DND-41 (cell line): ENCODE data around the gene SHFL.

Experiments
- ATAC-seq: fragments of 200-7000 bp; cut with Tn5 transposase; 3 replicates; pipeline ENCODE4 v1.9.1; 2021; ENCODE audit warnings: low read depth; ENCODE audit not compliant: insufficient read depth
- DNase-seq: peaks from one replicate; pipeline ENCODE4 v3.0.0-alpha.2; 2020
- H2AFZ ChIP-seq: 2 replicates; pipeline ENCODE4 v1.6.0; 2012; ENCODE audit warnings: low read depth, low read length
- H3K27ac ChIP-seq: 2 replicates; pipeline ENCODE4 v1.5.1; 2012; ENCODE audit warnings: low read length, inconsistent platforms
- H3K27me3 ChIP-seq: fragments of 200-600 bp; sonication (generic); 2 replicates; pipeline ENCODE4 v1.6.0; 2012; ENCODE audit warnings: low read length, mild to moderate bottlenecking, inconsistent platforms; ENCODE audit not compliant: insufficient read depth, poor library complexity
- H3K36me3 ChIP-seq: 2 replicates; pipeline ENCODE4 v1.5.1; 2012; ENCODE audit warnings: low read length, inconsistent platforms; ENCODE audit not compliant: insufficient read depth
- H3K4me1 ChIP-seq: 2 replicates; pipeline ENCODE4 v1.5.1; 2012; ENCODE audit warnings: mild to moderate bottlenecking, low read length; ENCODE audit not compliant: insufficient read depth
- H3K4me2 ChIP-seq: 2 replicates; pipeline ENCODE4 v1.6.0; 2012; ENCODE audit warnings: mild to moderate bottlenecking, moderate library complexity, low read length, inconsistent platforms; ENCODE audit not compliant: insufficient read depth
- H3K4me3 ChIP-seq, 2 experiments: fragments of 200-600 bp in 1 of 2; shearing (Covaris generic) in 1 of 2; 2 replicates each; pipeline ENCODE4 v1.5.1; 2012 to 2016; ENCODE audit warnings: inconsistent platforms in 2 of 2, low read length in 2 of 2, mild to moderate bottlenecking in 2 of 2, low read depth in 1 of 2, moderate library complexity in 1 of 2
- H3K79me2 ChIP-seq: 2 replicates; pipeline ENCODE4 v1.6.0; 2012; ENCODE audit warnings: low read length, inconsistent platforms; ENCODE audit not compliant: insufficient read depth
- H3K9ac ChIP-seq: 2 replicates; pipeline ENCODE4 v1.6.0; 2012; ENCODE audit warnings: low read depth, mild to moderate bottlenecking, inconsistent platforms, low read length, moderate library complexity
- H3K9me3 ChIP-seq: 2 replicates; pipeline ENCODE4 v1.5.1; 2012; ENCODE audit warnings: low read length, moderate library complexity, mild to moderate bottlenecking, inconsistent platforms; ENCODE audit not compliant: insufficient read depth, severe bottlenecking
- H4K20me1 ChIP-seq: 2 replicates; pipeline ENCODE4 v1.6.0; 2012; ENCODE audit warnings: low read length; ENCODE audit not compliant: insufficient read depth
- EZH2 ChIP-seq: IDR thresholded peaks from 3 replicates; pipeline ENCODE4 v1.6.1; 2012; ENCODE audit warnings: borderline replicate concordance, low read depth, mild to moderate bottlenecking, moderate library complexity, low read length, inconsistent platforms; ENCODE audit not compliant: severe bottlenecking
- TF ChIP-seq, protein P1 (sequence below): IDR thresholded peaks from 2 replicates; pipeline ENCODE4 v1.5.1; 2012; ENCODE audit warnings: borderline replicate concordance, low read length, moderate library complexity, mild to moderate bottlenecking; ENCODE audit not compliant: poor library complexity, severe bottlenecking; ENCODE audit errors: extremely low read depth

Gene SHFL

DNA sequence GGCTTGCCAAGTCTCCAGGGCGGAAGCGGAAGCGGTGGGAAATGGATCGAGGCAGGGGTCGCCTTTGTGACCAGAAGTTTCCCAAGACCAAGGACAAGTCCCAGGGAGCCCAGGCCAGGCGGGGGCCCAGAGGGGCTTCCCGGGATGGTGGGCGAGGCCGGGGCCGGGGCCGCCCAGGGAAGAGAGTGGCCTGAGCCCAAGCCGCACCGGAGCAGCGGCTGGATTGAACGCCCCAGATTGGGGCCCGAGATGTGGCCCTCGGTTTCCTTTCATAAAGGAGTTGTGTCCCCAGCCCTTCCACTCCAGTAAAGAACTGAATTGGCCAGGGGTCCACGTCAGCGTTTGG is 24.8 kb downstream of the SHFL start:
- no peak for DNase-seq
- no peak for ATAC-seq
- H4K20me1 ChIP-seq: peaks cover 81% of the 10 kb centered on the region
- no peak overlapping the region for H3K9ac ChIP-seq
- H3K9me3 ChIP-seq: no peaks in the 10 kb centered on the region
- peaks cover 79% of the 10 kb centered on the region for H3K36me3 ChIP-seq
- TF ChIP-seq EZH2: no peak
- TF ChIP-seq, protein P1, sequence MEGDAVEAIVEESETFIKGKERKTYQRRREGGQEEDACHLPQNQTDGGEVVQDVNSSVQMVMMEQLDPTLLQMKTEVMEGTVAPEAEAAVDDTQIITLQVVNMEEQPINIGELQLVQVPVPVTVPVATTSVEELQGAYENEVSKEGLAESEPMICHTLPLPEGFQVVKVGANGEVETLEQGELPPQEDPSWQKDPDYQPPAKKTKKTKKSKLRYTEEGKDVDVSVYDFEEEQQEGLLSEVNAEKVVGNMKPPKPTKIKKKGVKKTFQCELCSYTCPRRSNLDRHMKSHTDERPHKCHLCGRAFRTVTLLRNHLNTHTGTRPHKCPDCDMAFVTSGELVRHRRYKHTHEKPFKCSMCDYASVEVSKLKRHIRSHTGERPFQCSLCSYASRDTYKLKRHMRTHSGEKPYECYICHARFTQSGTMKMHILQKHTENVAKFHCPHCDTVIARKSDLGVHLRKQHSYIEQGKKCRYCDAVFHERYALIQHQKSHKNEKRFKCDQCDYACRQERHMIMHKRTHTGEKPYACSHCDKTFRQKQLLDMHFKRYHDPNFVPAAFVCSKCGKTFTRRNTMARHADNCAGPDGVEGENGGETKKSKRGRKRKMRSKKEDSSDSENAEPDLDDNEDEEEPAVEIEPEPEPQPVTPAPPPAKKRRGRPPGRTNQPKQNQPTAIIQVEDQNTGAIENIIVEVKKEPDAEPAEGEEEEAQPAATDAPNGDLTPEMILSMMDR: no peak
- no peak overlapping the region for H2AFZ ChIP-seq
- peaks cover 35% of the 10 kb centered on the region for H3K79me2 ChIP-seq
- no peak overlapping the region for H3K27ac ChIP-seq
- no peaks in the 10 kb centered on the region for H3K27me3 ChIP-seq
- H3K4me3 ChIP-seq: no peak overlapping the region
- no peak overlapping the region for H3K4me2 ChIP-seq
- H3K4me1 ChIP-seq: peaks cover 19% of the 10 kb centered on the region

GRCh38 chr19:10111405-10111811 is 25.3 kb downstream of the SHFL start, which contains the start of gene P2RY11:
TSS of gene P2RY11 (plus strand) at chr19:10111693. CDS start at chr19:10111722, 29 bp downstream.
- ATAC-seq (no peak), DNase-seq (no peak)
- no peak within 1 kb of the TSS for H3K9ac ChIP-seq
- H3K36me3 ChIP-seq: peaks cover 83% of the 10 kb centered on the region
- H3K4me3 ChIP-seq: no peak within 1 kb of the TSS
- H3K4me1 ChIP-seq: peaks cover 18% of the 10 kb centered on the region
- no peaks in the 10 kb centered on the region for H3K9me3 ChIP-seq
- H2AFZ ChIP-seq: no peak within 1 kb of the TSS
- no peak within 1 kb of the TSS for H3K27ac ChIP-seq
- peaks cover 85% of the 10 kb centered on the region for H4K20me1 ChIP-seq
- no peaks in the 10 kb centered on the region for H3K27me3 ChIP-seq
- H3K4me2 ChIP-seq: no peak within 1 kb of the TSS
- H3K79me2 ChIP-seq: peaks cover 32% of the 10 kb centered on the region
- TF ChIP-seq, protein P1: no peak
- no peak for TF ChIP-seq EZH2

DNA sequence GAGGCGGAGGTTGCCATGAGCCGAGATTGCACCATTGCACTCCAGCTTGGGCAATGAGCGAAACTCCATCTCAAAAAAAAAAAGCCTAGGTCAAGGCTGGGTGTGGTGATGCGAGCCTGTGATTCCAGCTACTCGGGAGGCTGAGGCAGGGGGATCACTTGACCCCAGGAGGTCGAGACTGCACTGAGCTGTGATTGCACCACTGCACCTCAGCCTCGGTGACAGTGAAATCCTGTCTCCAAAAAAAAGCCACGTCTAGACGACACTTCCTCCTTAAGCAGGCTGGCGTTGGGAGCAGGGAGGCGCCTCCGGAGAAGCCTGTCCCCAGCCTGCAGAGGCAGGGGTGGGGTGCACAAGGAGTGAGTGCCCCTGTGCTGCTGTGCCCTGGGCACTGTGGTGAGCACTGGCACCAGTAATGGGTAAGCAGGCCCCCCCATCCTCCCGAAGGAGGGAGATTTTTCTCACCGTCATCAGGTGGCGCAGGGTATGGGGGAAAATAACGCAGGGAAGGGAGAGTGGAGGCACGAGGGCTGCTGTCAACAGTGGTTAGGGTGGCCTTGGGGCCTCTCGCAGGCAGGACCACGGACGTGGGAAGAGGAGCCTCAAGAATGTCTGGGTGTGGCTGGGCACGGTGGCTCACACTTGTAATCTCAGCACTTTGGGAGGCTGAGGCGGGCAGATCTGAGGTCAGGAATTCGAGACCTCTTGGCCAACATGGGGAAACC is 26.1 kb downstream of the SHFL start:
- Histone ChIP-seq H3K27me3 (no peaks in the 10 kb centered on the region), H2AFZ (no peak overlapping the region), H4K20me1 (peaks cover 92% of the 10 kb centered on the region), H3K4me1 (peaks cover 15% of the 10 kb centered on the region), H3K9me3 (no peaks in the 10 kb centered on the region), H3K27ac (no peak overlapping the region), H3K4me3 (no peak overlapping the region), H3K79me2 (peaks cover 26% of the 10 kb centered on the region), H3K36me3 (peaks cover 84% of the 10 kb centered on the region), H3K9ac (no peak overlapping the region), H3K4me2 (no peak overlapping the region)
- no peak for ATAC-seq
- DNase-seq: no peak
- no peak for TF ChIP-seq EZH2
- TF ChIP-seq, protein P1: no peak
